ENCODE data around the gene ETDB. TPM values are rescaled to one million over a fixed set of nuclear protein-coding genes. Genes with fewer than 3 reads are reported as not detected.
"Not testable (repeated sequence)": the region's sequence is repeated elsewhere in the genome, so short reads cannot be mapped to it uniquely, and the experiment has no call there.

The ETDB gene
- total RNA-seq (not detected in 2 replicates), polyA plus RNA-seq (not detected in 2 replicates)

DNA sequence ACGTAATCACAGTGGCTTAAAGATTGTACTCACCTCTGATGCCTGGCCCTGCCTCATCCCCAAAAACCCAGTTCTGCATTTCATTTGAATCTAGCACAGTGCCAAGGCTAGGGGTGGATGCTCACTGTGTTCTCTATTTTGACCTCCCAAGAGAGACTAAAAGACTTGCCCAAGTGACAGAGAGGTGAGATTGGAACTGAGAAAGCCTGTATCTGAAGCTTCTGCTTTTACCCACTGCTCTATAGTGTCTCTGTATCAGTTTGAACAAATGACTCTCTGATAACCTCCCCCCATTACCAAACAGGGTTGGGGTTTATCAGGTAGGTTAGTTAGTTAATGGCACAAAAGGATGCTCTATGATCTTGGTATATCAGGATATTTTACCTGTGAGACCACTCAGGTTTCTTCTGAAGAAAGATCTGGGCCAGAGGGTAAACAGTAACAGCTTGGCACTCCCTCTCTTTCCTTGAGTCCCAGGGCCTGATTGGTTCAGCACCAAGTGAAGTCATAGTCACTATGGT, at the start of gene ETDB:
Gene ETDB, minus strand, starts transcription at position 471 of the 521 bp plus-strand sequence. CDS start 1,265 bp downstream, outside the sequence.
- not testable (repeated sequence) for H3K4me1 ChIP-seq (ENCODE audit: low read depth); H3K27ac ChIP-seq; H3K27me3 ChIP-seq; H3K4me3 ChIP-seq; DNase-seq (ENCODE audit: low read depth in 1 of 2, low spot score in 1 of 2); H3K36me3 ChIP-seq; H3K9me3 ChIP-seq (ENCODE audit: low read depth)

DNA sequence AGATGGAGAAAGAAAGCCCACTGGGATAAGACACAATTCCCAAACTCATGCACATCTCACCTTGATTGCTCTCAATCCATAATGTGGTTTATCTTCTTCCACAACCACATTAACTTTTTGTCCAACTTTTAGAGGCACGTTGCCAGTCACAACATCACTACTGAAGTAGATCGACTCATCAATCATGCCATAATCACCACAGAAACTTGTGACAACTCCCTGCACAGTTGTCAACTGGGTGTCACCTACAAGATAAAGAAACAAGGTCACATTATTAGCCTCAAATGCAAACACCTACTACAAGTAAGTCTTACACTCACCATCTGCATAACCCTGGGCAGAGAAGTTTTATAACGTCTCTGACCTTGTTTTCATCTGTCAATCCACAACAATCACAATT, 49.2 kb upstream of the ETDB start:
- H3K4me3 ChIP-seq; H3K9me3 ChIP-seq (ENCODE audit: low read depth); DNase-seq (ENCODE audit: low read depth in 1 of 2, low spot score in 1 of 2); H3K36me3 ChIP-seq; H3K27me3 ChIP-seq; H3K4me1 ChIP-seq (ENCODE audit: low read depth); H3K27ac ChIP-seq: not testable (repeated sequence)

DNA sequence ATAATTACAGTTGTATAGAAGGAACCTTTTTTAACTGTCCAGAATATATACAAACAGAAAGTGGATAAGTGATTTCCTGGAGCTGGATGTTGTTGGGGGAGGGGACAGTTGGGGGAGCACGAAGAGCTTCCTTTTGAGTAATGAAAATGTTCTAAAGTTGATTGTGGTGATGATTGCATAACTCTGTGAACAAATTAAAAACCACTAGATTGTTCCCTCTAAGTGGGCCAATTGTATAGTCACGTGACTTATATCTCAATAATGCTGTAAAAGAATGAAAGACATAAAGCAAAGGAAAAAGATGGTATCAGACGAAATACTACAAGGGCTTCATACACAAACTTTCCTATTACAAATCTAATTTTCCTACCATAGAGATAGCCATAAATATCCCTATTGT, 48.2 kb upstream of the ETDB start:
- Histone ChIP-seq H3K4me1 (ENCODE audit: low read depth) (no peaks in the 10 kb centered on the region), H3K36me3 (no peaks in the 10 kb centered on the region), H3K27me3 (no peaks in the 10 kb centered on the region), H3K9me3 (ENCODE audit: low read depth) (no peaks in the 10 kb centered on the region), H3K27ac (no peak overlapping the region), H3K4me3 (no peak overlapping the region)
- DNase-seq (ENCODE audit: low read depth in 1 of 2, low spot score in 1 of 2): peak in 1 of 2 donors; percentile 8
- no peak for TF ChIP-seq CTCF (IDR thresholded peaks at IDR 0.05; ENCODE audit: low read depth, low read length)

DNA sequence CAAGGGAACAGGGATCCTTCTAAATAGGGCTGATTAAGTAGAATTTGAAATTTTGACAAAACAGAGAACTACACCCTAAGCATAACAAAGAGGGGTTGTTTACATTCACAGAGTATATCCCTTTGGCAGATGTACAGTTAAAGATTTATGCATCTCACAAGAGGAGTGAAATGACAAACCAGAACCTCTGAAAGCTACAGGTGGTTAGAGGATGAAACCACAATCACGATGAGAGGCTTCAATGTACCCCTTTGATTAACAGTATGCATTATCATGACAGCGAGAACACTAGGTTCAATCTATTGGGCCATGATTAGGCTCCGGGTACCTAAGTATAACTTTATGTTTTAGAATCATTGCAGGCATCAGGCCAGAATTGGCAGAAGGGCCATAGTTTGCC, 34.4 kb upstream of the ETDB start:
- H3K4me3 ChIP-seq; H3K36me3 ChIP-seq; H3K27ac ChIP-seq; H3K27me3 ChIP-seq; H3K4me1 ChIP-seq (ENCODE audit: low read depth); H3K9me3 ChIP-seq (ENCODE audit: low read depth); DNase-seq (ENCODE audit: low read depth in 1 of 2, low spot score in 1 of 2): not testable (repeated sequence)

DNA sequence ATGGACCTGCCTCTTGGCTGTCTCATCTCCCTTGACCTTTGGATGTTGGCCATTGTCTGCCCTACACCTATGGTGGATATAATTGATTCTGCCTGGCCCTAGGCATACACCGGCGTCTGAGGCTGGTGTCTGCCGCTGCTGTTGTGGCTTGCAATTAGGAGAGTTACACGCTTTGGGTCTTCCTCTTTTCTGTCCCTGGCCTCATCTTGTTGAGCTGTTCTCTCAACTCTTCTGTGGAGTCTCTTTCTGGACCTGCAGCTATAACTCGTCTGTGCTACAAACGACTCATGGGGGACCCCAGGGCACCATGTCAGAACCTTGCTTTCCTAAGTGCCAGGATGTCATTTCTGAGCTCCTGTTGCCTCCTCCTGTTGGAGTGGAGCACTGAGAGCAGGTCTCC, 5.8 kb upstream of the ETDB start:
- not testable (repeated sequence) for H3K27ac ChIP-seq; H3K9me3 ChIP-seq (ENCODE audit: low read depth); H3K27me3 ChIP-seq; H3K4me1 ChIP-seq (ENCODE audit: low read depth); H3K36me3 ChIP-seq; H3K4me3 ChIP-seq; DNase-seq (ENCODE audit: low read depth in 1 of 2, low spot score in 1 of 2)

- H3K4me3 ChIP-seq, H3K27ac ChIP-seq: not testable (repeated sequence)
These were observed 4.3 kb downstream of the ETDB start for GRCh38 chrX:135116064-135116463.

GRCh38 chrX:135114392-135114791, 5.9 kb downstream of the ETDB start:
- Histone ChIP-seq H3K27me3 (no peaks in the 10 kb centered on the region), H3K4me3 (no peak overlapping the region), H3K27ac (no peak overlapping the region), H3K36me3 (no peaks in the 10 kb centered on the region), H3K9me3 (ENCODE audit: low read depth) (no peaks in the 10 kb centered on the region), H3K4me1 (ENCODE audit: low read depth) (no peaks in the 10 kb centered on the region)
- no peak for TF ChIP-seq CTCF (IDR thresholded peaks at IDR 0.05; ENCODE audit: low read depth, low read length)
- DNase-seq (ENCODE audit: low read depth in 1 of 2, low spot score in 1 of 2): no peak

More at GRCh38 chrX:135116064-135116463, 4.3 kb downstream of the ETDB start:
- not testable (repeated sequence) for H3K36me3 ChIP-seq; H3K4me1 ChIP-seq (ENCODE audit: low read depth); H3K27me3 ChIP-seq; H3K9me3 ChIP-seq (ENCODE audit: low read depth); DNase-seq (ENCODE audit: low read depth in 1 of 2, low spot score in 1 of 2)

DNA sequence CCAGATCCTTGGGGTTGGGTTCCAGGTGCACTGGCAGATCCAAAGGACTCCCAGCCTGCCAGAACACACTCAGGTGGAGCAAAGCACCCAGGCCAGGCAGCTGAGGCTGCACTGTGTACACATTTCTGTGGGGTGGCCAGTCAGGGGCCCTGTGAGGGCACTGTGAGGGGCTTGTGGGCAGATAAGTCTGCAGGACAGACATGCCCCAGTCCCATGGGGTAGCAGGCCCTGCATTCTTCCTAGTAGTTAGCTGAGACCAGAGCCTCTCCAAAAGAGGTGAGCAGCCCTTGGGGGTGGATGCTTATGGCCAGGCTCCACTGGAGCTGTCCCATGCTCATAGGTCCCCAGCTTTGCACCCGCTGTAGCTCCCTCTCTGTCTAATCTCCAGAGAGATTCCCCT, 7.6 kb downstream of the ETDB start:
- H3K27me3 ChIP-seq: no peaks in the 10 kb centered on the region
- no peaks in the 10 kb centered on the region for H3K36me3 ChIP-seq
- no peak for TF ChIP-seq CTCF (IDR thresholded peaks at IDR 0.05; ENCODE audit: low read depth, low read length)
- DNase-seq (ENCODE audit: low read depth in 1 of 2, low spot score in 1 of 2): no peak
- no peak overlapping the region for H3K4me3 ChIP-seq
- H3K9me3 ChIP-seq (ENCODE audit: low read depth): no peaks in the 10 kb centered on the region
- no peaks in the 10 kb centered on the region for H3K4me1 ChIP-seq (ENCODE audit: low read depth)
- H3K27ac ChIP-seq: no peak overlapping the region
